Fibroblast of the aortic adventitia (primary cell): Measurements from ENCODE around the gene GLI1. TPM values are rescaled to one million over a fixed set of nuclear protein-coding genes. Genes with fewer than 3 reads are reported as not detected.

Experiments
- DNase-seq: peaks from one replicate; pipeline ENCODE4 v3.0.0-alpha.2; 2010; ENCODE audit warnings: low read depth
- H3K4me3 ChIP-seq: 2 replicates; pipeline ENCODE4 v1.5.1; 2011; ENCODE audit warnings: low read depth, mild to moderate bottlenecking, control low read depth, low read length, moderate library complexity
- CTCF ChIP-seq: IDR thresholded peaks from 2 replicates; pipeline ENCODE4 v1.5.1; 2011; ENCODE audit warnings: mild to moderate bottlenecking, low read length, control low read depth, inconsistent platforms; ENCODE audit not compliant: insufficient read depth
- total RNA-seq: library from RNA; depleted of rRNA; stranded (reverse); fragments of >200 nt; gene quantifications from 2 replicates; pipeline ENCODE4 v1.2.3, GENCODE V29; 2012; ENCODE audit warnings: low replicate concordance

The GLI1 gene
- total RNA-seq, 1 donor = 1.1 TPM

DNA sequence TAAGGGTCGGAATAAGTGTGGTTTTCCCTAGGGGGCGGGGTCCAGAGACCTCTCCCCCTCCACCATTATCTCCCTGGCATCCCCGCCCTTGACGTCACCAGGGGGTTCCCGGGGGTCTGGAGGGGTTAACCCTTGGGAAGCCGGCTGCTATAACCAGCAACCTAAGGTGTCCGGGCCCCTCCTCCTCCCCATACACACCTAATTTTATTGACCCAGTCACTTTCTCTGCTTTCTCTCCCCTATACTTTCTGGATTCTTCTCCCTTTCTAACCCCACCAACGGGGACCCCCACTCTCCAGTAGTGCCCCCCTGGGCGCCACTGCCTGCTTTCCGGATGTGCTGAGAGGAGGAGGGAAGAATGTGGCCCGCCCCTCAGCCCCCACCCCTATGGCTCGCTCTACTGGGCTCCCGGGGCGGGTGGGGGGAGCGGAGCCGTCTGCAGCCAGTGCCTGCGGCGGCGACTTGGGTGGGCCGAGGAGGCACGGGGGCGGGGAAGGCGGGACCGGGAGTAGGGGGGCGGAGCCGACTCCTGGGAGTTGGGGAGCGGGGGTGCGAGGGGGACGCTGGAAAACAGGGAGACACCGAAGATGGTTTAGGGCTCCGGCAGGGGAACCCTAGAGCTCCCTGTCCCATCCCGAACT is 1.8 kb downstream of the GLI1 start:
- TF ChIP-seq CTCF = no peak

GRCh38 chr12:57461917-57462250 is 2.3 kb downstream of the GLI1 start:
- DNase-seq = peak; percentile 22
- TF ChIP-seq CTCF = peak; percentile 3
- peak overlapping the region; percentile 76 for H3K4me3 ChIP-seq

More for the DNA sequence above, 1.8 kb downstream of the GLI1 start:
- peak; percentile 39 for DNase-seq
- peak overlapping the region; percentile 76 for H3K4me3 ChIP-seq

DNA sequence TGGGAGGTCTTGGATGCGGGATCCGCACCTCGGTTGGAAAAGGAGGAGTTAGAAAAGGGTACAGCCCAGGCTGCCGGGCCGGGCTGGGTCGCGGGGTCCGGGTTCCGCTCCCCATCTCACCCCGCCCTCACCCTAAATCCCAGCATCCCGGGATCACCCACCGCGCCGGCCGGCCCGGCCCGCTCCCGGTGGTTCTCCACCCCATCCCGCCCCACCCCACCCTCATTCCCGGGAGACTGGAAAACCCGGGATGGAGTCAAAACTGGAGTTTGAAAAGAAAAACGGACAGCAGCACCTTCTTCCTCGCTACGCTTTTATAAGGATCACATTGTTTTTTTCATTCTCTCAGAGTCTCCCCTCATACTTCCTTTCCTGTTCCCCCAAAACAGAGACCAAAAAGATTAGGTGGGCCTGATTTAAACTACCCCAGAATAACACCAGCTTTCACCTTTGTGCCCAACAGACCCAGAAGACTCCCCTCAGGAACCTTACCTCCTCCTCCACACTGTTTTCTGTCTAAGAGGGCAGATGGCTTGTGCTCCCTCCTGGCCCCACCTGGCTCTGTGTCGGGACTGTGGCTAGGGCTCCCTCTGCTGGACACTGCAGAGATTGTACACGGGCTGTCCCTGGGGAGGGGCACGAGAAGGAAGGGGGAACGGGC is 2.8 kb downstream of the GLI1 start:
- peak; percentile 96 for TF ChIP-seq CTCF
- DNase-seq = peak; percentile 88
- H3K4me3 ChIP-seq = peak overlapping the region; percentile 76

- no peak for TF ChIP-seq CTCF
- H3K4me3 ChIP-seq = no peak overlapping the region
These were observed 3.3 kb downstream of the GLI1 start for GRCh38 chr12:57462912-57463253.

DNA sequence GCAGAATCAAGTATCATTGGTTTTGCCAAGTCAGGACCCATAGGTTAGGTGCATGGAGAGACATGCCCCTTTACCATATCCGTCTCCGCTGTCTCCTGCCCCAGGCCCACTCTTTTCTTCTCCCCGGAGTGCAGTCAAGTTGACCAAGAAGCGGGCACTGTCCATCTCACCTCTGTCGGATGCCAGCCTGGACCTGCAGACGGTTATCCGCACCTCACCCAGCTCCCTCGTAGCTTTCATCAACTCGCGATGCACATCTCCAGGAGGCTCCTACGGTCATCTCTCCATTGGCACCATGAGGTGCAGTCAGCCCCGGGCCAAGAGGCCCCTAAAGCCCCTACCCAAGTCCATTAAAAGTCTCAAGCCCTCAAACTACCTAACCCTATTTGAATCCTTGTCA is 5.0 kb downstream of the GLI1 start:
- no peak for TF ChIP-seq CTCF
- no peak overlapping the region for H3K4me3 ChIP-seq
- no peak for DNase-seq

More at GRCh38 chr12:57462912-57463253, 3.3 kb downstream of the GLI1 start:
- no peak for DNase-seq

DNA sequence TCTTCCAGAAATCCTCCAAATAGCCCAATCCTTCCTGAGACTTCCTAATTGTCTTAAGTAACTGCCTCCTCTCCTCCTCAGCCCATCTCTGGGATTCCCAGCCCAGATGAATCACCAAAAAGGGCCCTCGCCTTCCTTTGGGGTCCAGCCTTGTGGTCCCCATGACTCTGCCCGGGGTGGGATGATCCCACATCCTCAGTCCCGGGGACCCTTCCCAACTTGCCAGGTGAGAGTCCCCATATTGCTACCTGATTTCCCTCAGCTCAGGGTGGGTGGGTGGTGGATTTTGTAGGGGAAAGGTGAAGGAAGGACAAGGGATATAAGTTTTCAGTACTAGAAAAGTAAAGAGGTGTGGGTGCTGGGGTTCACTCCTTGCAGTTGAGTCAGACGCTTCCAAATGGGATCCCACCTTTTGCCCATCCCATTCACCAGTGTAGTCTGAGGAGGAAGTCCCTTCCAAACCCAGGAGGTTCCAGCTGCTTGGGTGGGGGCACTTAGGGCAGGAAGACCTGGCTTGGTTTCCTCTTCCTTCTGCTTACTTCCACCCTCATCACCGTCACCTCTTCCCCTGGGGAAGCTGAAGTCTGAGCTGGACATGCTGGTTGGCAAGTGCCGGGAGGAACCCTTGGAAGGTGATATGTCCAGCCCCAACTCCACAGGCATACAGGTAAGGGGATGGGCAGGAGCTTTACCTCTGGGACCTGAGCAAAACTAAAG is 5.6 kb downstream of the GLI1 start:
- no peak overlapping the region for H3K4me3 ChIP-seq
- no peak for DNase-seq
- no peak for TF ChIP-seq CTCF
